ENCODE results near the gene AGO4. TPM values are rescaled to one million over a fixed set of nuclear protein-coding genes. Genes with fewer than 3 reads are reported as not detected.

Gene AGO4
- total RNA-seq, 1 experiment from 2014 or later: 14.8 TPM

DNA sequence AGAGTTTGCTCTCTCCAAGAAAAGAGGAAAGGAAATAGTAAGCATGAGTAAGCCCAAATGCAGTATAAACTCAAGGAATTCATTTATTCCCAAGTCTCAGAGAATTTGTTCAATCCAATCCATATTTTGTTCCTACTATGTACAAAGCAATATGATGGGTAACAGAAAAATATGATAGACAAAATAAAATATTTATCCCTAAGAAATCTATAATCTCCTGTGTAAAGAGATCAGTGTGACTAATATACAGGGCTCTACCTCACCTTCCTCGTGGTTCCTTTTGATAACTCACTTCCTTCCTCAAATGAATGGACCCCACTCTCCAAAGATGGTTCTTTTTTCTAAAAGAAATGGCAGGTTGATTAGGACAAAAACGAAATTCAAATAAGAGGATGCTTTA is 45.7 kb upstream of the AGO4 start:
- in situ Hi-C loops (cut with HindIII; ENCODE audit: low pct_unique_long_range_greater_than_20kb, low sequenced_read_pairs): no loop called here
- Histone ChIP-seq H3K27me3 (ENCODE audit: control insufficient read depth, insufficient read depth, low read length) (no peaks in the 10 kb centered on the region), H3K9me3 (ENCODE audit: control insufficient read depth, insufficient read depth, low read depth, low read length) (no peaks in the 10 kb centered on the region), H3K36me3 (ENCODE audit: control insufficient read depth, insufficient read depth, low read length) (peaks cover 14% of the 10 kb centered on the region; the same call in 1 of the 2 replicates), H3K4me1 (ENCODE audit: control insufficient read depth, insufficient read depth, low read length) (no peaks in the 10 kb centered on the region), H3K4me3 (ENCODE audit: low read depth in 2 of 2, low read length in 2 of 2) (no peak overlapping the region), H3K27ac (ENCODE audit: low read length) (no peak overlapping the region)
- CTCF ChIA-PET: no interaction called here
- POLR2A ChIA-PET: no interaction called here
- ATAC-seq (no peak), DNase-seq (ENCODE audit: low read depth, low spot score) (no peak)
- no peak for TF ChIP-seq POLR2AphosphoS5 (IDR thresholded peaks at IDR 0.05; ENCODE audit: low read depth, low read length)
- no peak for TF ChIP-seq TCF7L2 (IDR thresholded peaks at IDR 0.05; ENCODE audit: low read depth, low read length)
- TF ChIP-seq, protein P1, sequence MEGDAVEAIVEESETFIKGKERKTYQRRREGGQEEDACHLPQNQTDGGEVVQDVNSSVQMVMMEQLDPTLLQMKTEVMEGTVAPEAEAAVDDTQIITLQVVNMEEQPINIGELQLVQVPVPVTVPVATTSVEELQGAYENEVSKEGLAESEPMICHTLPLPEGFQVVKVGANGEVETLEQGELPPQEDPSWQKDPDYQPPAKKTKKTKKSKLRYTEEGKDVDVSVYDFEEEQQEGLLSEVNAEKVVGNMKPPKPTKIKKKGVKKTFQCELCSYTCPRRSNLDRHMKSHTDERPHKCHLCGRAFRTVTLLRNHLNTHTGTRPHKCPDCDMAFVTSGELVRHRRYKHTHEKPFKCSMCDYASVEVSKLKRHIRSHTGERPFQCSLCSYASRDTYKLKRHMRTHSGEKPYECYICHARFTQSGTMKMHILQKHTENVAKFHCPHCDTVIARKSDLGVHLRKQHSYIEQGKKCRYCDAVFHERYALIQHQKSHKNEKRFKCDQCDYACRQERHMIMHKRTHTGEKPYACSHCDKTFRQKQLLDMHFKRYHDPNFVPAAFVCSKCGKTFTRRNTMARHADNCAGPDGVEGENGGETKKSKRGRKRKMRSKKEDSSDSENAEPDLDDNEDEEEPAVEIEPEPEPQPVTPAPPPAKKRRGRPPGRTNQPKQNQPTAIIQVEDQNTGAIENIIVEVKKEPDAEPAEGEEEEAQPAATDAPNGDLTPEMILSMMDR (IDR thresholded peaks at IDR 0.05): no peak
- TF ChIP-seq, protein P2, sequence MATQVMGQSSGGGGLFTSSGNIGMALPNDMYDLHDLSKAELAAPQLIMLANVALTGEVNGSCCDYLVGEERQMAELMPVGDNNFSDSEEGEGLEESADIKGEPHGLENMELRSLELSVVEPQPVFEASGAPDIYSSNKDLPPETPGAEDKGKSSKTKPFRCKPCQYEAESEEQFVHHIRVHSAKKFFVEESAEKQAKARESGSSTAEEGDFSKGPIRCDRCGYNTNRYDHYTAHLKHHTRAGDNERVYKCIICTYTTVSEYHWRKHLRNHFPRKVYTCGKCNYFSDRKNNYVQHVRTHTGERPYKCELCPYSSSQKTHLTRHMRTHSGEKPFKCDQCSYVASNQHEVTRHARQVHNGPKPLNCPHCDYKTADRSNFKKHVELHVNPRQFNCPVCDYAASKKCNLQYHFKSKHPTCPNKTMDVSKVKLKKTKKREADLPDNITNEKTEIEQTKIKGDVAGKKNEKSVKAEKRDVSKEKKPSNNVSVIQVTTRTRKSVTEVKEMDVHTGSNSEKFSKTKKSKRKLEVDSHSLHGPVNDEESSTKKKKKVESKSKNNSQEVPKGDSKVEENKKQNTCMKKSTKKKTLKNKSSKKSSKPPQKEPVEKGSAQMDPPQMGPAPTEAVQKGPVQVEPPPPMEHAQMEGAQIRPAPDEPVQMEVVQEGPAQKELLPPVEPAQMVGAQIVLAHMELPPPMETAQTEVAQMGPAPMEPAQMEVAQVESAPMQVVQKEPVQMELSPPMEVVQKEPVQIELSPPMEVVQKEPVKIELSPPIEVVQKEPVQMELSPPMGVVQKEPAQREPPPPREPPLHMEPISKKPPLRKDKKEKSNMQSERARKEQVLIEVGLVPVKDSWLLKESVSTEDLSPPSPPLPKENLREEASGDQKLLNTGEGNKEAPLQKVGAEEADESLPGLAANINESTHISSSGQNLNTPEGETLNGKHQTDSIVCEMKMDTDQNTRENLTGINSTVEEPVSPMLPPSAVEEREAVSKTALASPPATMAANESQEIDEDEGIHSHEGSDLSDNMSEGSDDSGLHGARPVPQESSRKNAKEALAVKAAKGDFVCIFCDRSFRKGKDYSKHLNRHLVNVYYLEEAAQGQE (IDR thresholded peaks at IDR 0.05; ENCODE audit: insufficient read depth in 1 of 2, low read depth in 2 of 2, low read length in 1 of 2): no peak
- TF ChIP-seq SIN3A (IDR thresholded peaks at IDR 0.05; ENCODE audit: borderline replicate concordance, insufficient read depth, low read depth, low read length): no peak
- no TSS peak for BruUV-seq (replicated peaks)
- intact Hi-C loops (cut with micrococcal nuclease; ENCODE audit: unreplicated experiment): no loop called here

DNA sequence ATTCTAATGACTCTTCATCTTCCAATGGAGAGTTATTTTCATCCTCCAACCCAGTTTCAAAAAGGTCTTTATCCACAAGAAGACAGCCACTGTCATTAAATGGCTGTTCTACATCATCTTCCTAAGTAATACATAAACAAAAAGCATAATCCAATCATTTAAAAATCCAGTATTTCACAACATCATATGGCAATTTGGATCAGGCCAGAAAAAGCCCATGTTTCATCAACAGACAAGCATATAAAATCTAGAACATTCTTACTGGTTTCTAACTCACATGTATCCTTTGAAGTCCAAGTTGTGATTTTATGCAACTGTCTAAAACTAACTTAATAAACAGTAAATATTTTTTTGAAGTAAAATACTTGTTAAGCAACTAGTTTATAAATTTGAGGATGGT is 44.6 kb upstream of the AGO4 start:
- intact Hi-C loops (cut with micrococcal nuclease; ENCODE audit: unreplicated experiment): no loop called here
- in situ Hi-C loops (cut with HindIII; ENCODE audit: low pct_unique_long_range_greater_than_20kb, low sequenced_read_pairs): no loop called here
- Histone ChIP-seq H3K36me3 (ENCODE audit: control insufficient read depth, insufficient read depth, low read length) (peaks cover 14% of the 10 kb centered on the region; the same call in 1 of the 2 replicates), H3K4me1 (ENCODE audit: control insufficient read depth, insufficient read depth, low read length) (peaks cover 4% of the 10 kb centered on the region; the same call in 1 of the 2 replicates), H3K4me3 (ENCODE audit: low read depth in 2 of 2, low read length in 2 of 2) (no peak overlapping the region), H3K27me3 (ENCODE audit: control insufficient read depth, insufficient read depth, low read length) (no peaks in the 10 kb centered on the region), H3K27ac (ENCODE audit: low read length) (no peak overlapping the region), H3K9me3 (ENCODE audit: control insufficient read depth, insufficient read depth, low read depth, low read length) (no peaks in the 10 kb centered on the region)
- ATAC-seq (no peak), DNase-seq (ENCODE audit: low read depth, low spot score) (no peak)
- CTCF ChIA-PET: no interaction called here
- no TSS peak for BruUV-seq (replicated peaks)
- POLR2A ChIA-PET: no interaction called here
- TF ChIP-seq POLR2AphosphoS5 (IDR thresholded peaks at IDR 0.05; ENCODE audit: low read depth, low read length): no peak
- TF ChIP-seq, protein P1 (IDR thresholded peaks at IDR 0.05): no peak

Data from Panc1 (cell line).